Smooth muscle cell of the coronary artery (primary cell): Measurements from ENCODE around the gene IQGAP3. TPM values are rescaled to one million over a fixed set of nuclear protein-coding genes. Genes with fewer than 3 reads are reported as not detected.

Experiments
- total RNA-seq: library from RNA; depleted of rRNA; stranded (reverse); fragments of >200 nt; gene quantifications from 2 replicates; pipeline ENCODE4 v1.2.3, GENCODE V29; 2014; ENCODE audit warnings: low replicate concordance

IQGAP3 gene, protein sequence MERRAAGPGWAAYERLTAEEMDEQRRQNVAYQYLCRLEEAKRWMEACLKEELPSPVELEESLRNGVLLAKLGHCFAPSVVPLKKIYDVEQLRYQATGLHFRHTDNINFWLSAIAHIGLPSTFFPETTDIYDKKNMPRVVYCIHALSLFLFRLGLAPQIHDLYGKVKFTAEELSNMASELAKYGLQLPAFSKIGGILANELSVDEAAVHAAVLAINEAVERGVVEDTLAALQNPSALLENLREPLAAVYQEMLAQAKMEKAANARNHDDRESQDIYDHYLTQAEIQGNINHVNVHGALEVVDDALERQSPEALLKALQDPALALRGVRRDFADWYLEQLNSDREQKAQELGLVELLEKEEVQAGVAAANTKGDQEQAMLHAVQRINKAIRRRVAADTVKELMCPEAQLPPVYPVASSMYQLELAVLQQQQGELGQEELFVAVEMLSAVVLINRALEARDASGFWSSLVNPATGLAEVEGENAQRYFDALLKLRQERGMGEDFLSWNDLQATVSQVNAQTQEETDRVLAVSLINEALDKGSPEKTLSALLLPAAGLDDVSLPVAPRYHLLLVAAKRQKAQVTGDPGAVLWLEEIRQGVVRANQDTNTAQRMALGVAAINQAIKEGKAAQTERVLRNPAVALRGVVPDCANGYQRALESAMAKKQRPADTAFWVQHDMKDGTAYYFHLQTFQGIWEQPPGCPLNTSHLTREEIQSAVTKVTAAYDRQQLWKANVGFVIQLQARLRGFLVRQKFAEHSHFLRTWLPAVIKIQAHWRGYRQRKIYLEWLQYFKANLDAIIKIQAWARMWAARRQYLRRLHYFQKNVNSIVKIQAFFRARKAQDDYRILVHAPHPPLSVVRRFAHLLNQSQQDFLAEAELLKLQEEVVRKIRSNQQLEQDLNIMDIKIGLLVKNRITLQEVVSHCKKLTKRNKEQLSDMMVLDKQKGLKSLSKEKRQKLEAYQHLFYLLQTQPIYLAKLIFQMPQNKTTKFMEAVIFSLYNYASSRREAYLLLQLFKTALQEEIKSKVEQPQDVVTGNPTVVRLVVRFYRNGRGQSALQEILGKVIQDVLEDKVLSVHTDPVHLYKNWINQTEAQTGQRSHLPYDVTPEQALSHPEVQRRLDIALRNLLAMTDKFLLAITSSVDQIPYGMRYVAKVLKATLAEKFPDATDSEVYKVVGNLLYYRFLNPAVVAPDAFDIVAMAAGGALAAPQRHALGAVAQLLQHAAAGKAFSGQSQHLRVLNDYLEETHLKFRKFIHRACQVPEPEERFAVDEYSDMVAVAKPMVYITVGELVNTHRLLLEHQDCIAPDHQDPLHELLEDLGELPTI (N-terminal part only)
- total RNA-seq, result 0.47 and 4.9 TPM in 2 replicates

DNA sequence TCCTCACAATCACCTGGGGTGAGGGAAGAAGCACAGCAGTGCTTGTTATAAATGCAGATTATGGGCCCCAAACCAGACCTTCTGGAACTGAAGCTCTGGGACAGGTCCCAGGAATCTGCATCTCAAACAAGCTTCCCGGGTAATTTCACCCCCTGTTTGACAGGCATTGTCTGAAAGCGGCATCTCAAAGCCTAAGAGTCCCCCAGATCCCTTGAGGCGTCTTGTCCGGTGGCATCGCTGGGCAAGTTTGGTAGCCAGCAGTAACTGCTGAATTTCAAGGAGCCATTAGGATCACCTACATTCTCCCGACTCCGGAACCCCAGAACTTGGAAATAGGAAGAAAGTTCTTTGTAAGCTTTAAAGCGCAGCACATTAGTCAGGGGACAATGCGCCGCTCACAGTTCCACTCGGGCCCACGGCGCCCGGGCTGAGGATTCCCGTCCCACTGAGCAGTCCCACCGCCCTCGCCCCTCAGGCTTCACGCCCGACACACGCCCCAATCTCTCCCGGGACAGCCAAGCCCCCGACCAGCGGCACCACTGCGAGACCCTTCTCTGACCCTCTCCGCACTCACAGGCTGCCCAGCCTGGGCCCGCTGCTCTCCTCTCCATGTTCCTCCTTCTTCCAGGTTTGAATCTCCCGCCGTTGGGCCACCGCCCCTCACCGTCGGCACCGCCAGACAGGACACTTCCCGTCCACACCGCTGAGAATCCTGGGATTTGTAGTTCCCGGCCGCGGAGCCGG lies at the start of gene IQGAP3:
TSS of gene IQGAP3 (minus strand) at position 647 of the 744 bp plus-strand sequence. CDS start at position 611, 36 bp downstream.

DNA sequence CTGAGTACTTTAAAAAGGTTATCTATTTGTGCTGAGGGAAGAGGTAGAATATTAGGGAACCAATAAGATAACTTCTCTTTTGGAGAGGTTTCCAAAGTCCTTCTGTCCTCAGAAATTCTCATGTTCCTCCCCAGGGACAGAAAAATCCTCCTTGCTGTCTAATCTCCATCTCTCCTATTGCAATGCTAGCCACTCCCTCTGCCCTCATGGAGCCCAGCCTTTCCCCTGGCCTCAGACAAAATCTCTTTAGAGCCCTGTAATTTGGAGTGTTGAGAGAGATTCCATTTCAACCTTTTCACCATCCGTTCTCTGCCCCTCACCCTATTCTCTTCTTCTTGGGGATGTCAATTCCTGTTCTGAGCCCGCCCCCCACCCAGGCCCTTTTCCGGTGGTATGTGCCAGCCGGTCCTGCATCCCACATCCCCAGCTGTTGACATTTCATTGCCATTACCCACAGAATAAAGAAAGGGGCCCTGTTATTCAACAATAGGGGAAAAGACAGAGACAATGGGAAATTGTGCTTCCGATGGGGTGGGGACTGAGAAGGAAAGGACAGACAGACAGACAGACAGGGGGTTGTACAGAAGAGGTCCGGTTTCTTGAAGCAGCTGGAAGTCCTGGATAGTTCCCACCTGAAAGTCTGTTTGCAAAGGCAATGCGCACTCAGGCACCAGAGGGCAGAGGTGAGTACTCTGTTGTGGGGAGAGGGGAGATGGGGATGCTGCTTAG lies 46.7 kb upstream of the IQGAP3 start, which contains the start of gene HAPLN2:
TSS of gene HAPLN2 (plus strand) at position 563 of the 729 bp plus-strand sequence. CDS start 4,076 bp downstream, outside the sequence.

DNA sequence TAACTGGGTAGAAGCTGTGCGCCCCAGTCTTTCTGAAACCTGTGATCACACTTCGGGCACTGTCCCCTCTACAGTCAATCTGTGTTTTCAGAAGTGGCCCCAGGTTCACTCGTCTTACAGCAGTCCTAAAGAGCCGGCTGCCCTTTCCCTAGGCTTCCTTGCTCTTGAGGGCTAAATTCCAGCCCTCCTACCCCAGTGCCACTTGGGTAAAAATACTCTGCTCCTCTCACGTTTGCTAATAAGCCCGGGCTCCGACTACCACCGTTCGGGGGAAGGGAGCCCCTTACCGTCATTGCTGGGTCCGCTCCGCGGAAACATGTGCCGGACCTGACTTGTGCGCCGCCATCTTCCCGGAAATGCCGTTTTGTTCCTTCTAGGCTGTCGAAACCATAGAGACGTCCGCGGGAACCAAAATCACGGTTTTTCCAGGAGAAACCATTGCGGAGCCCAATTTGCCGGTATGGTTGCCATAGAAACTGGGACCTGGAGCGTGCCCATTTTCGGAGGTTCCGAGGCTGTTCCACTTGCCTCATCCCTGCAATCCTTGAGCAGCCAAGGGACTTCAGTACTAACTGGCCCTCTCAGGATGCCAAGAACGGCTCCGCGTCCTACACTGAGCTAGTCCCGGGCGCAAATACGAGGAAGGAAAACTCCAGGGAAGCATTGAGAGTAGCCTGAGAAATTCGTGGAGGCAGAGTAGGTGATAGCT lies 28.9 kb upstream of the IQGAP3 start, which contains the start of gene GPATCH4:
TSS of gene GPATCH4 (minus strand) at position 358 of the 709 bp plus-strand sequence.

GRCh38 chr1:156591432-156592157 lies 19.2 kb upstream of the IQGAP3 start, which contains the start of gene NAXE:
Gene NAXE, plus strand, starts transcription at chr1:156591776. Its CDS starts 29 bp downstream, at chr1:156591805.

GRCh38 chr1:156579472-156579871 lies 7.1 kb upstream of the IQGAP3 start, which contains the start of gene TTC24:
Gene TTC24, plus strand, starts transcription at chr1:156579723. Its CDS starts 1,642 bp downstream, at chr1:156581365.

GRCh38 chr1:156500543-156500792 lies 71.9 kb downstream of the IQGAP3 start, which contains the start of gene MEF2D:
Gene MEF2D, minus strand, starts transcription at chr1:156500775. Its CDS starts 17,483 bp downstream, at chr1:156483292.

Other genes starting within 250 kb of the IQGAP3 start
- 423 and 456 TPM in 2 replicates for gene CCT3, start 234.3 kb downstream of the IQGAP3 start, total RNA-seq
- not detected in 2 replicates for gene TSACC, start 234.0 kb downstream of the IQGAP3 start, total RNA-seq
- gene RHBG, start 203.4 kb downstream of the IQGAP3 start, total RNA-seq, result not detected in 2 replicates
- 4.1 and 4.3 TPM in 2 replicates for gene MEF2D, start 71.8 kb downstream of the IQGAP3 start, total RNA-seq
- not detected in 2 replicates for gene TTC24, start 7.2 kb upstream of the IQGAP3 start, total RNA-seq
- gene NAXE, start 19.2 kb upstream of the IQGAP3 start, total RNA-seq, result 56.3 and 65.3 TPM in 2 replicates
- gene GPATCH4, start 28.9 kb upstream of the IQGAP3 start, total RNA-seq, result 7.4 and 13.8 TPM in 2 replicates
- not detected in 2 replicates for gene HAPLN2, start 46.9 kb upstream of the IQGAP3 start, total RNA-seq
- gene BCAN, start 69.6 kb upstream of the IQGAP3 start, total RNA-seq, result 0.08 TPM in 1 of 2 replicates, not detected in the other
- gene NES, start 104.8 kb upstream of the IQGAP3 start, total RNA-seq, result 12.4 and 71.8 TPM in 2 replicates
- 5.0 and 87.6 TPM in 2 replicates for gene CRABP2, start 133.0 kb upstream of the IQGAP3 start, total RNA-seq
- gene METTL25B, start 155.9 kb upstream of the IQGAP3 start, total RNA-seq, result 5.7 and 8.7 TPM in 2 replicates
- gene ISG20L2, start 156.2 kb upstream of the IQGAP3 start, total RNA-seq, result 7.1 and 7.4 TPM in 2 replicates
- gene MRPL24, start 168.5 kb upstream of the IQGAP3 start, total RNA-seq, result 44.3 and 62.1 TPM in 2 replicates
- 138 and 145 TPM in 2 replicates for gene HDGF, start 179.1 kb upstream of the IQGAP3 start, total RNA-seq
- gene PRCC, start 195.0 kb upstream of the IQGAP3 start, total RNA-seq, result 3.7 and 9.8 TPM in 2 replicates
- 0.30 TPM in 1 of 2 replicates, not detected in the other for gene SH2D2A, start 244.3 kb upstream of the IQGAP3 start, total RNA-seq